ENCODE measurements around the gene SELENON. TPM values are rescaled to one million over a fixed set of nuclear protein-coding genes. Genes with fewer than 3 reads are reported as not detected.

The SELENON gene
- total and polyA plus RNA-seq, 10 of the 15 experiments (the other 5 are each of a cell fraction or from before 2014, with no cell fraction given): 0.07 to 5.1 (median 0.80) TPM

GRCh38 chr1:25820247-25821111 is 20.5 kb downstream of the SELENON start (continued):
- no peak for TF ChIP-seq ZBTB33 (IDR thresholded peaks at IDR 0.05)
- peak; percentile 2; the same call in 1 of the 2 replicates for TF ChIP-seq BACH1 (IDR thresholded peaks at IDR 0.05; ENCODE audit: borderline replicate concordance)
- TF ChIP-seq RB1 (IDR thresholded peaks at IDR 0.05; ENCODE audit: borderline replicate concordance): no peak
- TF ChIP-seq NR2F1 (conservative IDR thresholded peaks at IDR 0.05): 0 out of 2 replicates have a peak, but pooled peaks have one; percentile 35
- TF ChIP-seq CHD2 (IDR thresholded peaks at IDR 0.05; ENCODE audit: borderline replicate concordance, low read depth, low read length): peak; percentile 94
- TF ChIP-seq HDGF (IDR thresholded peaks at IDR 0.05): peak; percentile 97
- no peak for TF ChIP-seq JUNB (IDR thresholded peaks at IDR 0.05)
- TF ChIP-seq CREM (IDR thresholded peaks at IDR 0.05; ENCODE audit: low read depth): peak; percentile 41; the same call in 1 of the 2 replicates
- TF ChIP-seq SMARCA5 (IDR thresholded peaks at IDR 0.05): 0 out of 2 replicates have a peak, but pooled peaks have one; percentile 30
- TF ChIP-seq GATAD2B (conservative IDR thresholded peaks at IDR 0.05; ENCODE audit: low read depth): peak; percentile 51
- peak; percentile 71; the same call in 1 of the 2 replicates for TF ChIP-seq TAF1 (IDR thresholded peaks at IDR 0.05; ENCODE audit: borderline replicate concordance, low read depth, low read length)
- TF ChIP-seq POLR2AphosphoS5 (IDR thresholded peaks at IDR 0.05; ENCODE audit: low read length): peak; percentile 71; the same call in 1 of the 2 replicates
- TF ChIP-seq RFX5 (IDR thresholded peaks at IDR 0.05; ENCODE audit: low read depth, low read length): no peak
- TF ChIP-seq MLLT1 (IDR thresholded peaks at IDR 0.05): peak; percentile 83
- TF ChIP-seq POU2F2 (IDR thresholded peaks at IDR 0.05; ENCODE audit: borderline replicate concordance, low read depth, low read length): 0 out of 3 replicates have a peak, but pooled peaks have one; percentile 22
- peak; percentile 79 for TF ChIP-seq DPF2 (IDR thresholded peaks at IDR 0.05)
- peak; percentile 79 for TF ChIP-seq POLR2A (IDR thresholded peaks at IDR 0.05; ENCODE audit: low read depth, low read length)
- TF ChIP-seq PKNOX1 (IDR thresholded peaks at IDR 0.05): peak; percentile 54
- peak; percentile 23; the same call in 1 of the 2 replicates for TF ChIP-seq SIN3A (IDR thresholded peaks at IDR 0.05; ENCODE audit: low read depth, low read length)
- 0 out of 2 replicates have a peak, but pooled peaks have one; percentile 15 for TF ChIP-seq ATF7 (IDR thresholded peaks at IDR 0.05; ENCODE audit: low read depth)
- TF ChIP-seq TCF3 (IDR thresholded peaks at IDR 0.05; ENCODE audit: borderline replicate concordance, insufficient read depth, low read depth, low read length): 0 out of 2 replicates have a peak, but pooled peaks have one; percentile 17
- TF ChIP-seq NKRF (conservative IDR thresholded peaks at IDR 0.05): peak; percentile 55
- TF ChIP-seq SMAD5 (IDR thresholded peaks at IDR 0.05; ENCODE audit: low read depth): peak; percentile 67; the same call in 1 of the 2 replicates

Data from GM12878 (cell line).